GM12864 (cell line): ENCODE data around the gene DENND1A.

Source experiments
- DNase-seq: peaks from one replicate; pipeline ENCODE4 v3.0.0-alpha.2; 2011; ENCODE audit warnings: low read depth
- H3K4me3 ChIP-seq: 2 replicates; pipeline ENCODE4 v1.5.1; 2011; ENCODE audit warnings: mild to moderate bottlenecking, low read depth, low read length, control low read depth
- CTCF ChIP-seq: IDR thresholded peaks from 2 replicates; pipeline ENCODE4 v1.5.1; 2011; ENCODE audit warnings: low read depth, mild to moderate bottlenecking, moderate library complexity, low read length, control low read depth, inconsistent platforms; ENCODE audit errors: missing control alignments

DENND1A gene

DNA sequence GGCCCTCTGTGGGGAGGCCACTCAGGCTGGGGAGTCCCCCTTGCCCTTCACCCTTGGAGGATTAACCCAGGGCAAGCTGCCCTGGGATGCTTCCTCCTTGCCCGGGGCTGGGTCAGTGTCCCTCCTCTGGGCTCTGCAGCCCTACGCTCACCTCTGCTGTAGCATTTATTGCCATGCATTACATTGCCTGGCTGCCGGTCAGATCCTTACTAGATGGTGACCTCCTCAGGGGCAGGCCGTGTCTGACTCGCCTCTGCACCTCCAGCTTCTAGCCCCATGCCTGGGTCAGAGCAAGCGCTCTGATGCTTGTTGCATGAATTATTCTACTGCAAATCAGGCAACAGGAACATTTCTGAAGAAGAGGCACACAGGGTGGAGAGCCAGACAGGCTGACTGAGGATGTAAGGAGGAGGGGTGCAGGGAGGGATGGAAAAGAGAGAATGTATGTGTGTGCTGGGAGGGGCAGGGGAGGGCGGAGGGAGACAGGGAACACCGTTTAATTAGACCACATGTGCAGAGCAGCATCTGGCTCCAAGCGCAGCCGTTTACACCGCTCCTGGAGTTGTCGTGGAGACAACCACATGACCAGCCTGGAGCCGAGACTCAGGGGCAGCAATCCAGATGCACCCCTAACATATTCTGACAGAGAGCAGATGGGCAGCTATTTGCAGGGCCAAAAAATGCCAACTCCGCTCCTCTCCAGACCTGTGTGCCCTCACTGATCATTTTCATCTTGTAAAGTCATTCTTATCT is 456.9 kb downstream of the DENND1A start:
- no peak for DNase-seq
- no peak overlapping the region for H3K4me3 ChIP-seq
- TF ChIP-seq CTCF = no peak

DNA sequence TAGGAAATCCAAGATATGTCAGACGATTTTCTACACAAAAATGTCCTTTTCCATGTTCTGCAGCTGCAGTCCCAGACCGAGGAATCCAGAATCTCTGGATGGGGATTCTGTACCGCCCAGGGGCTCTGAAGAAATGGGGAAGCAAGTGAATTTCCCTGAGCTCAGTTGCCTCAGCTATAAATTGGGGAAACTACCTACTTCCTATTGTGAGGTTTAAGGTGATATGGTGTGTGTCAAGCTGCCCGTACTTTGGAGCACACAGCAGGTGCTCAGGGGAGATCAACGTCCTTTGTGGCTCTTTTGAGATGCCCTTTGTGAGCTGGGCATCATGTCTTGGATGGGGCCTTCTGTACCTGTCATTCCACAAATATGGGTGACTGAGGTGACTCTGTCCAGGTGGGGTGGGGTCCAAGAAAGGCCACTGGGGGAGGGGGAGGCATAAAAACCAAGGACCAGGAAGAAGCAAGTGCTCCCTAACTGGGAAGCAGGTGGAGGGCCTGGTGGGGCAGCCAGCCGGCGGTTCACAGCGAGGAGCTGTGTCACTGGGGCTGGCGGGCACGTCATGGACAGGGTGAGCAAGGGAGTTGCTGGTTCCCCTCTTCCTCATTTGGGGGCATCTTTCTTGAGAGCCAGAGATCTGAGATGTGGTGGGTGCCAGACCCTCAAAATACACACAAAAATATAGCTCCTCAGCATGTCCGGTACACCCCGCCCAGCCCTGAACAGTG is 457.9 kb downstream of the DENND1A start:
- no peak for DNase-seq
- no peak overlapping the region for H3K4me3 ChIP-seq
- TF ChIP-seq CTCF = no peak

- no peak for TF ChIP-seq CTCF
- DNase-seq = no peak
- no peak overlapping the region for H3K4me3 ChIP-seq
These were observed 458.7 kb downstream of the DENND1A start for GRCh38 chr9:123470991-123471770.

DNA sequence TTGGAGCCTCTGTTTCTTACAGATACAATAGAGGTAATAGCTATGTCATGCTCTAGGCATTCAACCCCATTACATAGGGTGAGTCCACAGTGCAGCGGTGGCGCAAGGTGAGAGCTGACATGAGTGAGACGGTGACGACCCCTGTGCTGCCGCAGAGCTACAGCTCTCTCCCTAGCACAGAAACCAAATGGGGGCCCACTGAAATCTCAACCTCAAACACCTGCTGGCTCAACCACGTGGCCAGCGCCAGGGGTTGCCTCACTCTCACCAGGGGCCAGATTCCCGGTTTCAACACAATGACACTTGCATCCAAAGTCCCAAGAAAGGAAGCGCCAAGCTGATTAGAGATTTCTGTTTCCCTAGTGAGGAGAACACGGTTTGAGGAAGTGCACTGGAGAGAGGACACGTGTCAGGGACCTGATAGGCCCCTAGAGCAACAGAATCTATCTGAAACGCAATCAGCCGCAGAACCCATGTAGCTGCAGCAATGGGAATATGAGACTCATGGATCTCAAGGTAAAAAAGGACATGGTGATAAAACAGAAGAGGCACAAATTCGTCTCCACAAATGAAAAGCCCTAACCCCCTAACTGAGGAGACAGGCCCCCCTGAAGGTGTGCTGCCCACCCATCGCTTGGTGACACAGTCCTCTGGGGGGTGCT is 459.7 kb downstream of the DENND1A start:
- no peak for DNase-seq

DNA sequence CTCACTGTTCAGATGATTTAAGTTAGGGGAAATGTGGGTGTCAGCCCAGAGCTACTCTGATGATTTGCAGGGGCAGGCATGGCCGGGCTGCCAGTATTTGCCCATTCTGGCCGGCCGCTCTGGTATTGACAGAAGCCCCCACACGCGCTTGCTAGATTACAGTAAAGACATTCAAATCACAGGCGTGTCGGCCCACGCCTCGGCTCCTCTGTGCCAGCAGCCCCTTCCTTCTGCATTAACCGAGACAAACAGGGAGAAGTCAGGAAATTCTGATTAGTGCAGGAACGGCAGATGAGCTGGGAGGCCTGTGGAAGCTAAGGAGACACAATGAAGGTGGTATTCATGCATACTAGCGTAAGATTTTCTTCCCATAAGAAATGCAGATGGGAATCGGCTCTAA is 460.6 kb downstream of the DENND1A start:
- no peak overlapping the region for H3K4me3 ChIP-seq
- no peak for DNase-seq
- no peak for TF ChIP-seq CTCF

More for the DNA sequence above, 459.7 kb downstream of the DENND1A start:
- H3K4me3 ChIP-seq = no peak overlapping the region
- TF ChIP-seq CTCF = no peak

- H3K4me3 ChIP-seq = no peak overlapping the region
- TF ChIP-seq CTCF = no peak
- no peak for DNase-seq
These were observed 461.4 kb downstream of the DENND1A start for GRCh38 chr9:123468541-123468940.
